ENCODE data around the gene ETAA1.

The ETAA1 gene

DNA sequence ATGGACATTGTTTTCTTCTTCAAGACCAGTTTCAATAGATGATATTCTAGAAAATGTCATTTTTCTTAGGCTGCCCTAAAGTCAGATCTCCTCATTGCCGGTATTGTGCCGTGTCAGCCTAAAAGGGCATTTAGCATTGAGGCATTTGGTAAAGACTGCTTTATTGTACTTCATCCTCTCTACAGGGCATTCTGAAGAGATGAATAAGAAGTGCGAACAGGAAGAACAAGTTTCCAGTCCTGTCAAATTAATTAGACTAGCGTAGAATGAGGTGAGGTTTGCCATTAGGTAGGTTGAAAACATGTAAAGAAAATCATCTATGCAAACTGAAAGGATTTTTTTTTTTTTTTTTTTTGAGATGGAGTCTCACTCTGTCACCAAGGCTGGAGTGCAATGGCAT is 60.6 kb downstream of the ETAA1 start:
- ChIA-PET POLR2A (no interaction called here), CTCF (no interaction called here)
- H3K4me3 ChIP-seq (ENCODE audit: low read depth, low read length): no peak overlapping the region
- no peak for DNase-seq (ENCODE audit: low read depth, low spot score)
- TF ChIP-seq, protein P1, sequence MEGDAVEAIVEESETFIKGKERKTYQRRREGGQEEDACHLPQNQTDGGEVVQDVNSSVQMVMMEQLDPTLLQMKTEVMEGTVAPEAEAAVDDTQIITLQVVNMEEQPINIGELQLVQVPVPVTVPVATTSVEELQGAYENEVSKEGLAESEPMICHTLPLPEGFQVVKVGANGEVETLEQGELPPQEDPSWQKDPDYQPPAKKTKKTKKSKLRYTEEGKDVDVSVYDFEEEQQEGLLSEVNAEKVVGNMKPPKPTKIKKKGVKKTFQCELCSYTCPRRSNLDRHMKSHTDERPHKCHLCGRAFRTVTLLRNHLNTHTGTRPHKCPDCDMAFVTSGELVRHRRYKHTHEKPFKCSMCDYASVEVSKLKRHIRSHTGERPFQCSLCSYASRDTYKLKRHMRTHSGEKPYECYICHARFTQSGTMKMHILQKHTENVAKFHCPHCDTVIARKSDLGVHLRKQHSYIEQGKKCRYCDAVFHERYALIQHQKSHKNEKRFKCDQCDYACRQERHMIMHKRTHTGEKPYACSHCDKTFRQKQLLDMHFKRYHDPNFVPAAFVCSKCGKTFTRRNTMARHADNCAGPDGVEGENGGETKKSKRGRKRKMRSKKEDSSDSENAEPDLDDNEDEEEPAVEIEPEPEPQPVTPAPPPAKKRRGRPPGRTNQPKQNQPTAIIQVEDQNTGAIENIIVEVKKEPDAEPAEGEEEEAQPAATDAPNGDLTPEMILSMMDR (IDR thresholded peaks at IDR 0.05; ENCODE audit: insufficient read depth, low read length, missing control alignments): no peak

DNA sequence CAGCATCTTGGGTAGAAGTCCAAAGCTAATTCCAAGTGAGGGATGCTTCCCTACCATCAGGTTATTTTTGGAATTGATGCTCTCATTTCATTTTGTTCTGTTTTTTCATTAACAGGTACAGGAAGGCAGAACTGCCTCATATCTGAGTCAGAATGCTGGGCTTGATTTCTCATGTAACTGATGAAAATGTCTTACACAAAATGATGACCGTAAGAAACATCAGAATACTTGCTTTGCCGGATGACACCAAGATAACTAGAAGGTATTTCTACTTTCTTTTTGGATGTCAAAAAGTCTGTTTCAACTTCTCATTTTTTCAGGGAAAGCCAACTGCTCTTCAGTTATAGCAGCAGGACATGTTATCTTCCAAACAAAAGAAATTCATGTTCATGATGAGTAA is 62.6 kb downstream of the ETAA1 start:
- TF ChIP-seq, protein P1 (IDR thresholded peaks at IDR 0.05; ENCODE audit: insufficient read depth, low read length, missing control alignments): no peak
- CTCF ChIA-PET: no interaction called here
- H3K4me3 ChIP-seq (ENCODE audit: low read depth, low read length): no peak overlapping the region
- POLR2A ChIA-PET: no interaction called here
- DNase-seq (ENCODE audit: low read depth, low spot score): no peak
